GM10248 (cell line): ENCODE results near the gene DBX2.

Experiments used
- CTCF ChIA-PET: fragments of 300-600 bp; sonication (Branson Sonifier 250); formaldehyde crosslinking; extraction: SDS; loops from one replicate; lab custom pipeline; 2021; ENCODE audit warnings: antibody characterized with exemption; lab: Yijun Ruan, JAX
- POLR2A ChIA-PET: fragments of 350-650 bp; sonication (Branson Sonifier 250); formaldehyde crosslinking; extraction: SDS; loops from one replicate; lab custom pipeline; 2020; ENCODE audit warnings: antibody characterized with exemption; lab: Yijun Ruan, JAX
- DNase-seq: peaks from one replicate; pipeline ENCODE4 v3.0.0; 2012; ENCODE audit errors: extremely low spot score
- TF ChIP-seq, protein P1 (sequence below): IDR thresholded peaks from 2 replicates; pipeline ENCODE4 v1.5.1; 2012; ENCODE audit warnings: mild to moderate bottlenecking, low read depth; ENCODE audit errors: extremely low read depth, missing control alignments, control extremely low read depth

DBX2 gene

DNA sequence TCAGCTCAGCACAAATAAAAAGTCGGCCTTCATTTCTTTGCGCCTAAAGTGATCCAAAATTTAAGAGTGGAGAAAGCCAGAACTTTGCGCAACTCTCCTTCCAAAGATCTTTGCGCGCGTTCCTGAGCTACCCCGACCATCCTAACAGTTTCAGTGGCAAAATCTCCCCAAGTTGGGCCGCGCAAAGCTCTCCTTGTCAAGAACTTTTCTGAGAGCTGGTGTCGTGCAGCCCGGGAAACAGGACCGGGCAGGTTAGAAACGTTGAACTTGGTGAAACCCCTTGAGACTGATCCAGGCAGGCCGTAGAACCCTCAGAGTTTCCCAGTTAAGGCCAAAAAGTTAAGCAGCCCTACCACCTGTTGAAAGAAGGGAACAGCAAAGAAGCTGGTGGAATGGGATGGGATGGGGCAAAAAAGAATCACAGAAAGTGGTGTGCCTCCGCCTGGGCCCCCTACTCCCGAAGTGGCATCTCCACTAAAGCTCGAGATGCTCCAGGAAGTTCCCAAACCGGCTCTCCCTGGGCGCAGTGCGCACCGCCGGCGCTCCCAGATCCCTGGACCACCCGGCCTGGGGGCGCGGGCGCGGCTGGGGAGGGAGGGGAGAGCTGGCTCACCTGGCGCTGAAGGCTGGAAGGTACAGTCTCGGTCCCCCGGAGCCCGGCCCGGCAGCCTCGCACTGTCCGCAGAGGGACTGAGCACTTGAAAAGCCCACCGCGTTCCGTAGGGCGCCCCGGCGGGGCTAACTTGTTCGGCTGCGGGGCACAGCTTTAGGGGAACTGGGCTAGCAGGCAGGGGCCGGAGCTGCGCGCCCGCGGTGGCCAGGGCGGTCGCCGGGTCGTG, 768 bp downstream of the DBX2 start:
- TF ChIP-seq, protein P1, sequence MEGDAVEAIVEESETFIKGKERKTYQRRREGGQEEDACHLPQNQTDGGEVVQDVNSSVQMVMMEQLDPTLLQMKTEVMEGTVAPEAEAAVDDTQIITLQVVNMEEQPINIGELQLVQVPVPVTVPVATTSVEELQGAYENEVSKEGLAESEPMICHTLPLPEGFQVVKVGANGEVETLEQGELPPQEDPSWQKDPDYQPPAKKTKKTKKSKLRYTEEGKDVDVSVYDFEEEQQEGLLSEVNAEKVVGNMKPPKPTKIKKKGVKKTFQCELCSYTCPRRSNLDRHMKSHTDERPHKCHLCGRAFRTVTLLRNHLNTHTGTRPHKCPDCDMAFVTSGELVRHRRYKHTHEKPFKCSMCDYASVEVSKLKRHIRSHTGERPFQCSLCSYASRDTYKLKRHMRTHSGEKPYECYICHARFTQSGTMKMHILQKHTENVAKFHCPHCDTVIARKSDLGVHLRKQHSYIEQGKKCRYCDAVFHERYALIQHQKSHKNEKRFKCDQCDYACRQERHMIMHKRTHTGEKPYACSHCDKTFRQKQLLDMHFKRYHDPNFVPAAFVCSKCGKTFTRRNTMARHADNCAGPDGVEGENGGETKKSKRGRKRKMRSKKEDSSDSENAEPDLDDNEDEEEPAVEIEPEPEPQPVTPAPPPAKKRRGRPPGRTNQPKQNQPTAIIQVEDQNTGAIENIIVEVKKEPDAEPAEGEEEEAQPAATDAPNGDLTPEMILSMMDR = no peak
- ChIA-PET CTCF (no interaction called here), POLR2A (no interaction called here)
- no peak for DNase-seq

- DNase-seq = no peak
- TF ChIP-seq, protein P1 = no peak
- CTCF ChIA-PET = interaction anchor here (1.4 kb wide), 1 partner anchor 10 kb away, joined by 4 read pairs; no protein-coding TSS in a partner anchor
- POLR2A ChIA-PET = no interaction called here
These were observed 8.3 kb downstream of the DBX2 start for GRCh38 chr12:45042599-45042998.

- TF ChIP-seq, protein P1 = no peak
- DNase-seq = no peak
- POLR2A ChIA-PET = no interaction called here
- CTCF ChIA-PET = no interaction called here
These were observed 9.9 kb downstream of the DBX2 start for GRCh38 chr12:45040977-45041376.

GRCh38 chr12:45039757-45040156, 11.1 kb downstream of the DBX2 start:
- DNase-seq = no peak
- POLR2A ChIA-PET = no interaction called here
- CTCF ChIA-PET = no interaction called here
- TF ChIP-seq, protein P1 = no peak

DNA sequence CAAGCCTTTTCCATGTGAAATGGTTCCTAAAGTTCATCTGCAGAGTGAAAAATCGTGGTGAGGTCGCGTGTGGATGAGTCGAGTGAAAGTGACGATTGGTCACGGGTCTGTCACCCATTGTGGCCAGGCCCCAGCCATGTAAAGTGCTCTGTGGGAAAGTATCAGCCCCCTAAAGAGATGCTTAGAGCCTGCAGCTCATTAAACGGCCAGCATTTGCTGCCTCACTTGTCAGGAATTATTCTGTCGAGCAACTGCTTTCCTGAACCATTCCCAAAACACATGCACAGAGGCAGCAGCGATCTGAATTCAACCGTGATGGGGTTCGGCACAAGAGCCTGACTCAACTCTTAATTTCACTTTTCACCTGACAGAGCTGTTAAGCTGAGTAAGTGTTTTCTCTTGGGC, 16.0 kb downstream of the DBX2 start:
- ChIA-PET CTCF (no interaction called here), POLR2A (no interaction called here)
- TF ChIP-seq, protein P1 = no peak
- DNase-seq = no peak

- TF ChIP-seq, protein P1 = no peak
- POLR2A ChIA-PET = no interaction called here
- no peak for DNase-seq
- CTCF ChIA-PET = interaction anchor here (0.8 kb wide), 1 partner anchor 19 kb away, joined by 3 read pairs; no protein-coding TSS in a partner anchor
These were observed 33.0 kb downstream of the DBX2 start for GRCh38 chr12:45017916-45018315.
